B cell (primary cell): ENCODE results near the gene PKNOX2. TPM values are rescaled to one million over a fixed set of nuclear protein-coding genes. Genes with fewer than 3 reads are reported as not detected.

Experiments
- ATAC-seq: fragments of 200-7000 bp; cut with Tn5 transposase; one replicate; pipeline ENCODE4 v1.10.0; 2021; ENCODE audit warnings: low read depth, mild to moderate bottlenecking, moderate number of reproducible peaks, moderate library complexity
- CTCF ChIA-PET: fragments of 350-600 bp; sonication (Branson Sonifier 250); formaldehyde crosslinking; loops from one replicate; lab custom pipeline; 2021; ENCODE audit warnings: antibody characterized with exemption, inconsistent platforms; lab: Charles Lee
- POLR2A ChIA-PET: fragments of 350-600 bp; sonication (Branson Sonifier 250); formaldehyde crosslinking; loops from one replicate; lab custom pipeline; 2021; ENCODE audit warnings: antibody characterized with exemption; lab: Charles Lee
- DNase-seq: peaks from one replicate; pipeline ENCODE4 v3.0.0; 2013
- H2AFZ ChIP-seq: 2 replicates; pipeline ENCODE4 v1.6.1; 2012; ENCODE audit warnings: mild to moderate bottlenecking, low read depth, low read length; ENCODE audit not compliant: insufficient read depth, poor library complexity, severe bottlenecking
- H3K27ac ChIP-seq, 2 donors: 1 replicate in 1 of 2; 2 replicates in 1 of 2; pipeline ENCODE4 v1.5.1; 2012 to 2013; ENCODE audit warnings: low read length in 2 of 2, mild to moderate bottlenecking in 2 of 2, moderate library complexity in 1 of 2
- H3K27me3 ChIP-seq, 4 experiments: fragments of 200-600 bp in 1 of 4; sonication (generic) in 1 of 4; replicated peaks in 1 of 4; 1 replicate in 2 of 4; 2 replicates in 2 of 4; pipeline versions ENCODE4 v1.6.1 to v1.7.0; 2013 to 2016; ENCODE audit warnings: low read length in 3 of 4, mild to moderate bottlenecking in 2 of 4, mixed read lengths in 1 of 4, moderate library complexity in 1 of 4; ENCODE audit not compliant: insufficient read depth in 4 of 4, control insufficient read depth in 3 of 4; ENCODE audit errors: control extremely low read depth in 1 of 4
- H3K36me3 ChIP-seq, 2 experiments: replicated peaks in 1 of 2; 1 replicate in 1 of 2; 2 replicates in 1 of 2; pipeline versions ENCODE4 v1.6.1 to v1.7.1; 2013; ENCODE audit warnings: low read length in 1 of 2; ENCODE audit not compliant: insufficient read depth in 2 of 2, control insufficient read depth in 1 of 2; ENCODE audit errors: control extremely low read depth in 1 of 2, extremely low read depth in 1 of 2
- H3K4me1 ChIP-seq, 2 donors: fragments of 200-600 bp in 1 of 2; sonication (generic) in 1 of 2; 1 replicate in 1 of 2; 2 replicates in 1 of 2; pipeline versions ENCODE4 v1.5.1 to v1.6.1; 2013 to 2017; ENCODE audit warnings: low read length in 2 of 2; ENCODE audit not compliant: control insufficient read depth in 2 of 2, insufficient read depth in 2 of 2
- H3K4me2 ChIP-seq: replicated peaks from 2 replicates; pipeline ENCODE3; 2012; ENCODE audit warnings: mild to moderate bottlenecking, low read depth, low read length; ENCODE audit not compliant: poor library complexity, severe bottlenecking
- H3K4me3 ChIP-seq, 5 experiments: fragments of 200-600 bp in 1 of 5; sonication (generic) in 1 of 5; 1 replicate in 3 of 5; 2 replicates in 2 of 5; pipeline versions ENCODE4 v1.5.1 to v1.7.0; 2011 to 2016; ENCODE audit warnings: low read length in 4 of 5, mild to moderate bottlenecking in 4 of 5, low read depth in 2 of 5, control low read depth in 1 of 5, moderate library complexity in 1 of 5; ENCODE audit not compliant: insufficient read depth in 1 of 5; ENCODE audit errors: control extremely low read depth in 1 of 5, extremely low read depth in 1 of 5
- H3K79me2 ChIP-seq: fragments of 200-600 bp; sonication (generic); one replicate; pipeline ENCODE4 v1.6.0; 2016; ENCODE audit warnings: low read length; ENCODE audit not compliant: control insufficient read depth, insufficient read depth
- H3K9ac ChIP-seq: fragments of 200-600 bp; sonication (generic); 2 replicates; pipeline ENCODE4 v1.6.1; 2017; ENCODE audit warnings: mild to moderate bottlenecking, low read length, moderate library complexity
- H3K9me3 ChIP-seq, 3 donors: one replicate each; pipeline versions ENCODE4 v1.6.1 to v1.7.1; 2013; ENCODE audit warnings: low read length in 2 of 3; ENCODE audit not compliant: control insufficient read depth in 2 of 3, insufficient read depth in 1 of 3; ENCODE audit errors: control extremely low read depth in 1 of 3
- H4K20me1 ChIP-seq: 2 replicates; pipeline ENCODE4 v1.6.0; 2012; ENCODE audit warnings: mild to moderate bottlenecking, low read length; ENCODE audit not compliant: insufficient read depth, control insufficient read depth, poor library complexity, severe bottlenecking
- H3K27ac Mint-ChIP-seq: one replicate; pipeline ENCODE4 v1.8.0; 2021; ENCODE audit warnings: mixed read lengths
- H3K27me3 Mint-ChIP-seq: one replicate; pipeline ENCODE4 v1.8.0; 2021; ENCODE audit warnings: mixed read lengths
- H3K4me1 Mint-ChIP-seq: one replicate; pipeline ENCODE4 v1.8.0; 2021; ENCODE audit warnings: mixed read lengths
- H3K4me3 Mint-ChIP-seq: one replicate; pipeline ENCODE4 v1.8.0; 2021; ENCODE audit warnings: mixed read lengths
- H3K9me3 Mint-ChIP-seq: one replicate; pipeline ENCODE4 v1.8.0; 2022; ENCODE audit warnings: mixed read lengths; ENCODE audit not compliant: insufficient read depth
- CTCF ChIP-seq: fragments of 200-600 bp; IDR thresholded peaks from one replicate; pipeline ENCODE4 v1.8.0; 2022; ENCODE audit warnings: antibody characterized with exemption, mild to moderate bottlenecking
- EZH2 ChIP-seq: IDR thresholded peaks from 2 replicates; pipeline ENCODE4 v1.6.1; 2012; ENCODE audit warnings: borderline replicate concordance, low read depth, mild to moderate bottlenecking, moderate library complexity, low read length; ENCODE audit not compliant: insufficient read depth, poor library complexity, severe bottlenecking
- WGBS: methylation state at CpG from one replicate; pipeline ENCODE4 v1.1.5; 2013; ENCODE audit warnings: missing lambda C conversion rate; ENCODE audit not compliant: insufficient coverage; 5-methylcytosine and 5-hydroxymethylcytosine counted together
- intact Hi-C: fragments of 100-400 bp; cut with micrococcal nuclease; formaldehyde crosslinking; loops from one replicate; pipeline ENCODE4 v1.10.0; 2022
- polyA plus RNA-seq: library from polyadenylated mRNA; depleted of rRNA; stranded (reverse); fragments of >200 nt; gene quantifications from 2 replicates; pipeline ENCODE4 v1.2.3, GENCODE V29; 2012
- total RNA-seq, 2 donors: library from RNA; stranded (reverse); fragments of 120-200 nt in 1 of 2; gene quantifications; 1 replicate in 1 of 2; 2 replicates in 1 of 2; pipeline versions ENCODE4 v1.2.3 to v1.2.4, GENCODE V29; 2013 to 2022

Gene PKNOX2
- total and polyA plus RNA-seq, 2 donors (not counting 1 experiment from before 2014, with no cell fraction given), result not detected

DNA sequence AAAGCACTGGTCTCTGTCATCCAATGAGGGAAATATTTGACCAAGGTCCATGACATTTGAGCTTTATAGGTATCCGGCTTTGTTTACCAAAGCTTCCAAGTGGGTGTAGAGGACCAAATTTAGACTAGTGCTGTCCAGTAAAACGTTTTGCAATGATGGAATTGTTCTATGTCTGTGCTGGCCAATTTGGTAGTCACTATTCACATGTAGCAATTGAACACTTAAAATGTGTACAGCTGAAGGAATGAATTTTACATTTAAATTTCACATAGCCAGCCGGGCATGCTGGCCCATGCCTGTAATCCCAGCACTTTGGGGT lies 118.0 kb downstream of the PKNOX2 start:
- no peak for ATAC-seq
- H3K4me1 Mint-ChIP-seq, result no peaks in the 10 kb centered on the region
- Histone ChIP-seq H3K9ac (no peak overlapping the region), H3K4me1 (no peaks in the 10 kb centered on the region), H3K36me3 (no peaks in the 10 kb centered on the region), H3K27ac (no peak overlapping the region), H3K9me3 (peaks cover 0 to 3% (median 0%) of the 10 kb centered on the region in 3 donors), H2AFZ (no peak overlapping the region), H4K20me1 (no peaks in the 10 kb centered on the region), H3K4me3 (no peak overlapping the region), H3K79me2 (no peaks in the 10 kb centered on the region), H3K27me3 (no peaks in the 10 kb centered on the region), H3K4me2 (no peak overlapping the region)
- intact Hi-C loops, result no loop called here
- no peak for DNase-seq
- 100% methylated on average over 1 of the region's 3 CpGs for WGBS
- no peak overlapping the region for H3K4me3 Mint-ChIP-seq
- TF ChIP-seq EZH2 (no peak), CTCF (no peak)
- peaks cover 13% of the 10 kb centered on the region for H3K27me3 Mint-ChIP-seq
- no peaks in the 10 kb centered on the region for H3K9me3 Mint-ChIP-seq
- H3K27ac Mint-ChIP-seq, result no peak overlapping the region
- CTCF ChIA-PET, result no interaction called here
- POLR2A ChIA-PET, result no interaction called here

- Histone ChIP-seq H2AFZ (no peak overlapping the region), H3K79me2 (no peaks in the 10 kb centered on the region), H3K27me3 (no peaks in the 10 kb centered on the region), H3K36me3 (no peaks in the 10 kb centered on the region), H3K27ac (no peak overlapping the region), H3K4me3 (no peak overlapping the region), H4K20me1 (no peaks in the 10 kb centered on the region), H3K4me1 (no peaks in the 10 kb centered on the region), H3K9ac (no peak overlapping the region), H3K9me3 (peaks cover 0 to 3% (median 0%) of the 10 kb centered on the region in 3 donors), H3K4me2 (no peak overlapping the region)
- intact Hi-C loops, result no loop called here
- TF ChIP-seq EZH2, result no peak
- TF ChIP-seq CTCF, result no peak
- DNase-seq, result no peak
- Mint-ChIP-seq H3K4me1 (no peaks in the 10 kb centered on the region), H3K27ac (no peak overlapping the region), H3K27me3 (peaks cover 25% of the 10 kb centered on the region), H3K4me3 (no peak overlapping the region), H3K9me3 (no peaks in the 10 kb centered on the region)
- POLR2A ChIA-PET, result no interaction called here
- 95% methylated on average over 7 of the region's 10 CpGs for WGBS
- no peak for ATAC-seq
- CTCF ChIA-PET, result no interaction called here
Measured at GRCh38 chr11:125284245-125284850, 119.8 kb downstream of the PKNOX2 start.
